Hematopoietic multipotent progenitor cell treated with erythropoietin and hydrocortisone succinate and interleukin-3 and kit ligand, for 6 days (in vitro differentiated cells): ENCODE results near the gene LRRC71.
"Not testable (repeated sequence)": the region's sequence is repeated elsewhere in the genome, so short reads cannot be mapped to it uniquely, and the experiment has no call there.

Experiments
- DNase-seq: peaks from one replicate; pipeline ENCODE4 v3.0.0-alpha.2; 2015

Gene LRRC71

GRCh38 chr1:156908541-156908940, 11.9 kb upstream of the LRRC71 start:
- no peak for DNase-seq

- DNase-seq: no peak
Measured at GRCh38 chr1:156908955-156909354, 11.5 kb upstream of the LRRC71 start.

GRCh38 chr1:156909671-156910070, 10.8 kb upstream of the LRRC71 start:
- DNase-seq: no peak

- peak; percentile 68 for DNase-seq
Measured at GRCh38 chr1:156910309-156910782, 10.1 kb upstream of the LRRC71 start.

GRCh38 chr1:156911577-156912298, 8.7 kb upstream of the LRRC71 start:
- peak; percentile 44 for DNase-seq

- DNase-seq: no peak
Measured at GRCh38 chr1:156912310-156912709, 8.1 kb upstream of the LRRC71 start.

GRCh38 chr1:156912861-156913808, 7.3 kb upstream of the LRRC71 start:
- peak; percentile 52 for DNase-seq

- DNase-seq: no peak
Measured at GRCh38 chr1:156913809-156914387, 6.5 kb upstream of the LRRC71 start.

GRCh38 chr1:156914440-156914856, 6.0 kb upstream of the LRRC71 start:
- peak; percentile 79 for DNase-seq

GRCh38 chr1:156921053-156921529, 659 bp downstream of the LRRC71 start:
- DNase-seq: no peak

GRCh38 chr1:156922986-156923669, 2.7 kb downstream of the LRRC71 start:
- DNase-seq: no peak

GRCh38 chr1:156923670-156924477, 3.4 kb downstream of the LRRC71 start:
- DNase-seq: no peak

GRCh38 chr1:156924478-156925153, 4.2 kb downstream of the LRRC71 start:
- DNase-seq: no peak

GRCh38 chr1:156925154-156926010, 5.0 kb downstream of the LRRC71 start:
- no peak for DNase-seq

GRCh38 chr1:156926175-156926574, 5.7 kb downstream of the LRRC71 start:
- DNase-seq: peak; percentile 97

GRCh38 chr1:156926695-156927094, 6.3 kb downstream of the LRRC71 start:
- not testable (repeated sequence) for DNase-seq

GRCh38 chr1:156927215-156928042, 7.0 kb downstream of the LRRC71 start:
- peak; percentile 91 for DNase-seq

- no peak for DNase-seq
Measured at GRCh38 chr1:156928043-156928602, 7.7 kb downstream of the LRRC71 start.
